ENCODE measurements around the gene ATAD3C.

DNA sequence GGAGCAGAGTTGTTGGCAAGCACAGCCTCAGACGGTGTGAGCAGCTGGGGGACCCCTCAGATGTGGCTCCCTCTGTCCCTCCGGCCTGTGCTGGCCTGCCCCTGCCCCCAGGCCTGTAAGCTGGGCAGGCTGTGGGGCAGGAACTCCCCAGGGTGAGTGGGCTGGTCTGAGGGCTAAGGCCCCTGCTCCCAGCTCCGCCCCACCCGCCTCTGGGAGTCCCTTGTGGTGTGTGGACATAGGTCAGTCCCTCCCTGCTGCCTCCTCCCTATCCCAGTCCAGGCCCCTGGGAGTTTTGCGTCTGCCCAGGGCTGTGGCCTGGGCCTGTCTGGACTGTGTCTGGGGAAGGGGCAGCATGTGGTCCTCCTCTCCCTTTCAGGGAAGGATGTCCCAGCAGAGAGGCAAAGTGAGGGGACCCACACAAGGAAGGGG lies 17.6 kb upstream of the ATAD3C start:
- TF ChIP-seq POLR2A (IDR thresholded peaks at IDR 0.05; ENCODE audit: low read length) (no peak), POLR2AphosphoS2 (conservative IDR thresholded peaks at IDR 0.05; ENCODE audit: low read length) (no peak), NR3C1 (IDR thresholded peaks at IDR 0.05) (no peak), CHD2 (IDR thresholded peaks at IDR 0.05; ENCODE audit: low read length, partially characterized antibody) (no peak), RFX5 (IDR thresholded peaks at IDR 0.05) (no peak), SREBF2 (IDR thresholded peaks at IDR 0.05) (no peak), JUN (IDR thresholded peaks at IDR 0.05) (no peak), ZSCAN20 (CRISPR knock-in tag; IDR thresholded peaks at IDR 0.05) (no peak), EP300 (IDR thresholded peaks at IDR 0.05) (no peak)
- TF ChIP-seq, protein P1, sequence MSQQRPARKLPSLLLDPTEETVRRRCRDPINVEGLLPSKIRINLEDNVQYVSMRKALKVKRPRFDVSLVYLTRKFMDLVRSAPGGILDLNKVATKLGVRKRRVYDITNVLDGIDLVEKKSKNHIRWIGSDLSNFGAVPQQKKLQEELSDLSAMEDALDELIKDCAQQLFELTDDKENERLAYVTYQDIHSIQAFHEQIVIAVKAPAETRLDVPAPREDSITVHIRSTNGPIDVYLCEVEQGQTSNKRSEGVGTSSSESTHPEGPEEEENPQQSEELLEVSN (IDR thresholded peaks at IDR 0.05; ENCODE audit: borderline replicate concordance, low read depth): no peak
- TF ChIP-seq, protein P2, sequence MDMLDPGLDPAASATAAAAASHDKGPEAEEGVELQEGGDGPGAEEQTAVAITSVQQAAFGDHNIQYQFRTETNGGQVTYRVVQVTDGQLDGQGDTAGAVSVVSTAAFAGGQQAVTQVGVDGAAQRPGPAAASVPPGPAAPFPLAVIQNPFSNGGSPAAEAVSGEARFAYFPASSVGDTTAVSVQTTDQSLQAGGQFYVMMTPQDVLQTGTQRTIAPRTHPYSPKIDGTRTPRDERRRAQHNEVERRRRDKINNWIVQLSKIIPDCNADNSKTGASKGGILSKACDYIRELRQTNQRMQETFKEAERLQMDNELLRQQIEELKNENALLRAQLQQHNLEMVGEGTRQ (IDR thresholded peaks at IDR 0.05): no peak
- TF ChIP-seq, protein P3, sequence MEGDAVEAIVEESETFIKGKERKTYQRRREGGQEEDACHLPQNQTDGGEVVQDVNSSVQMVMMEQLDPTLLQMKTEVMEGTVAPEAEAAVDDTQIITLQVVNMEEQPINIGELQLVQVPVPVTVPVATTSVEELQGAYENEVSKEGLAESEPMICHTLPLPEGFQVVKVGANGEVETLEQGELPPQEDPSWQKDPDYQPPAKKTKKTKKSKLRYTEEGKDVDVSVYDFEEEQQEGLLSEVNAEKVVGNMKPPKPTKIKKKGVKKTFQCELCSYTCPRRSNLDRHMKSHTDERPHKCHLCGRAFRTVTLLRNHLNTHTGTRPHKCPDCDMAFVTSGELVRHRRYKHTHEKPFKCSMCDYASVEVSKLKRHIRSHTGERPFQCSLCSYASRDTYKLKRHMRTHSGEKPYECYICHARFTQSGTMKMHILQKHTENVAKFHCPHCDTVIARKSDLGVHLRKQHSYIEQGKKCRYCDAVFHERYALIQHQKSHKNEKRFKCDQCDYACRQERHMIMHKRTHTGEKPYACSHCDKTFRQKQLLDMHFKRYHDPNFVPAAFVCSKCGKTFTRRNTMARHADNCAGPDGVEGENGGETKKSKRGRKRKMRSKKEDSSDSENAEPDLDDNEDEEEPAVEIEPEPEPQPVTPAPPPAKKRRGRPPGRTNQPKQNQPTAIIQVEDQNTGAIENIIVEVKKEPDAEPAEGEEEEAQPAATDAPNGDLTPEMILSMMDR (IDR thresholded peaks at IDR 0.05): no peak
- TF ChIP-seq, protein P4, sequence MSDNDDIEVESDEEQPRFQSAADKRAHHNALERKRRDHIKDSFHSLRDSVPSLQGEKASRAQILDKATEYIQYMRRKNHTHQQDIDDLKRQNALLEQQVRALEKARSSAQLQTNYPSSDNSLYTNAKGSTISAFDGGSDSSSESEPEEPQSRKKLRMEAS (IDR thresholded peaks at IDR 0.05): no peak
- TF ChIP-seq, protein P5, sequence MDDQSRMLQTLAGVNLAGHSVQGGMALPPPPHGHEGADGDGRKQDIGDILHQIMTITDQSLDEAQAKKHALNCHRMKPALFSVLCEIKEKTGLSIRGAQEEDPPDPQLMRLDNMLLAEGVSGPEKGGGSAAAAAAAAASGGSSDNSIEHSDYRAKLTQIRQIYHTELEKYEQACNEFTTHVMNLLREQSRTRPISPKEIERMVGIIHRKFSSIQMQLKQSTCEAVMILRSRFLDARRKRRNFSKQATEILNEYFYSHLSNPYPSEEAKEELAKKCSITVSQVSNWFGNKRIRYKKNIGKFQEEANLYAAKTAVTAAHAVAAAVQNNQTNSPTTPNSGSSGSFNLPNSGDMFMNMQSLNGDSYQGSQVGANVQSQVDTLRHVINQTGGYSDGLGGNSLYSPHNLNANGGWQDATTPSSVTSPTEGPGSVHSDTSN (IDR thresholded peaks at IDR 0.05): no peak

All from A549 (cell line).